ENCODE data around the gene AGMO.

Gene AGMO

DNA sequence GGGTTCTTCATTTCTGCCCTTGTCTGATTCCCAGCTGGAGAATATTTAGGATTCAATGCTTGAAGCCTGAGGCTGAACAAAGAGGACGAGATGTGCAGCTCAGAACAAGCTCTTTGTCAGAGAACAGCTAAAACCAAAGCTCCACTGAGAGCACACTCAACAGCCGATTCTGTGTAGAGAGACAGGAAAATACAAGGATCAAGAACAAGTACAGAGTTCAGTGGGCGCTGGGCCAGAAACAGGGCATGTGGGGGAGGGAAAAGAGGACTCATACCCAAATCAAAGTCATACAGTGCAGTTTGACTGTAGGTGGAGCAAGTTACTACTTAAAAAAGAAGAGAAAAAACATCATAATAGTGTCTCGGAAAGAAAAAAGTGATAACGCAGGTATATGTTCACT lies at the start of gene AGMO:
AGMO (minus strand) TSS at position 181 of the 400 bp plus-strand sequence.
- DNase-seq: no peak

DNA sequence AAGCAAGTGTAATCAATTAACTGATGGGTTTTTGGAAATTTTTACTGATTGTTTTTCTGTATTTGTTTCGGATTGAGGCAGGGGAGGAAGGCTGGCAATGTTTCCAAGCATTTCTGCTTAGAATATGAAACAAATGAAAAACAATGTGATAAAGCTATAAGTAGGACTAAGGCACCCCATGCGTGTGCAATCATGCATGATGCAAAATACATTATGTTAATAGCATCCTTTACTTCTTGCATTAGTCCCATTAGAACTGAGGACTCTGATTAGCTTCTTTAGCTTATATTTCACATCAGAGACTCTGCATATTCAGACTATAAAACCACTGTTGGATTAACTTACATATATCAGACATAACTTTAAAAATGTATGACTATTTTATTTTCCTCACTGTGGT lies 48.7 kb upstream of the AGMO start:
- DNase-seq: no peak

DNA sequence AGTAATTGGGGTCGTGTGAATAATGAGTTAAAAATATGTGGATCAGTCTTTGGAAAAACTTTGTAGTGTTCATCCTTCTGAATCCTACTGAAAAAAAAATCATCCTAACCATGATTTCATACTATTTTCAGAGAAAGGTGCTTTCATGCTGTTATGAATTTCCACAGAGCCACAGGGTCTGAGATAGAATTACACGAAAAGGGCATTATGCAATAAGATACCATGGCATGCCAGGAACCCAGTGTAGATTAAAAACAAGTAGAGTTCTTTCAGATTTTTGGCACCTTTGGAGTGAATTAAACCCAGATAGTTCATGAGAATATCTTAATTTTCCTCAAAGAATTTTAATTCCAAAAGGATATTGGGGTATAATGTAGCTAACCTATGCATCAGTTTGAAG lies 47.5 kb upstream of the AGMO start:
- DNase-seq: no peak

DNA sequence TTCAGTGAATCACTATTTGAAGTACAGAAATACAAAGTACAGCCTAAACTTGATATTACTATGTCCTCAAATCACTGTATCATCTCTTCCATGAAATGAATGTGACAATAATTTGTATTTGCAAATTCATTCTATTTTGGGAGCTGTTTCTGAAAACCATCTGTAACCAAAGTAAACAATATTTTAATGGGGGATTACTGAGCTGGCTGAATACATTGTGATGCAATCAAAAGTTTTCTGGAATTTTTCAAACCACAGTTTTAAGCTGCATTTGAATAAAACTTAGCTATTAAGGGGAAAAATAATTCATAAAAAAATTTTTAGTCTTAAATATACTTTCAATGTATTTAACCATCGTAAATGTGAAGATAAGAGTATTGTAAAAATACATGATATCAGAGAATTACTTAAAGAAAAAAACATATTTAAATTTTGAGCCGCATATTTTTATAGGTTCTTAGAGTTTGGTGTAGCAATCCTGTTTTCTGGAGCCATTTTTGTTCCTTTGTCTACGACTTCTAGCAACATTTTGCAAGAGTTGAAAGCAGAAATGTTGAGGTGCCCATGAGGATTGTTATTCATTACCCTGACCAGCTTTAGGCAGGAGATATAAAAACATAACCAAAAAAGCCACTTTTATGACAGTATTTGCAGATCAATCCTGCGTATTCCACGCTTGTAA lies 45.9 kb upstream of the AGMO start:
- no peak for DNase-seq

DNA sequence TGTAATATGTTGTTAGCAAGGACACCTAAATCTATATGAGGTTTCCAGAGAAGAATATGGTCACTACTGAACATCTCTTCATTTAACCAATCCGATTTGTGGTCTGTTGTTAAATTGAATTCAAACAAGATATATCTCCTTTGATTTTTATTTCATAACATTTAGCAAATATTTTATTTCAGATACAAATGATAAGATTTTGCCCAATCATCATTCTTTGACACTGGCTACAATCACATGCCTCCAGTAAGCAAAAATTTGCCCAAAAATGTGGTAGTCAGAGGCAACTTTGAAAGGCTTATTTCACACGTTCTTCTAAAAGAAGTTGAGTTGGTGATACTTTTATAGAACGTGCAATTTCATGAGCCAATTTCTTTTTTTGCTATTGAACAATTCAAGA lies 44.7 kb upstream of the AGMO start:
- DNase-seq: no peak

DNA sequence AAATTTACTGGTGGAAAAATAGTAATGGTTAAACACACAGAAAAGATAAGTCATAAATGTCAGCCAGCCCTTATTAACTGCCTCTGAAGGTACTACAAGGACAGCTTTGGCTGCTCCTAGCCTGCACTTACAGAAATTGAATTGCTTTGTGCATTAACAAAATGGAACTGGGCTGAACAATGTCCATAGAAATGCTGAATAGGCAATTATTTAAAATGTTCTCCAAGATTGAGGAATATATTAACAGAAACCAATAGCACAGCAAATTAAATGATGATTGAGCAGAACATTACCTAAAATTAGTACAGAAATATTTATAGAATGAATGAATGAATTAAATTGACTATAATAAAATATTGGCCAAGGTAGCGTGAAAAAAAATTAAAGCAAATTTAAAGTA lies 42.4 kb upstream of the AGMO start:
- no peak for DNase-seq

DNA sequence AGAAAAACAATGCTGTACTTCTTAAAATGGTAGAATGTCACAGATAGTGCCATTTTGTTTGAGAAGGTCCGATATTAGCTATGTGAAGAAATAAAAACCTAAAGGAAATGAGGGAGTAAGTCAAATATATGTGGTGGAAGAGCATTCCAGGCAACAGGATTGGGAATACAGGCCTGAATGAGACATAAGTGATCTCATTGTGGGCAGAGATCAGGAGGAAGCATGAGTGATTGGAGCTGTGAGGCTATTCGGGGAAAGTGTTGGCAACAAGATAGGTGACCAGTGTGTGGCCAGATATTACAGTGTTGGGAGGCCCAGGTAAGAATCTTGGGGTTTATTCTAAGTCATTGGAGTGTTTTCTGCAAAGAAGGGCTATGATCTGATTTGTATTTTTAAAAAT lies 41.3 kb upstream of the AGMO start:
- no peak for DNase-seq

DNA sequence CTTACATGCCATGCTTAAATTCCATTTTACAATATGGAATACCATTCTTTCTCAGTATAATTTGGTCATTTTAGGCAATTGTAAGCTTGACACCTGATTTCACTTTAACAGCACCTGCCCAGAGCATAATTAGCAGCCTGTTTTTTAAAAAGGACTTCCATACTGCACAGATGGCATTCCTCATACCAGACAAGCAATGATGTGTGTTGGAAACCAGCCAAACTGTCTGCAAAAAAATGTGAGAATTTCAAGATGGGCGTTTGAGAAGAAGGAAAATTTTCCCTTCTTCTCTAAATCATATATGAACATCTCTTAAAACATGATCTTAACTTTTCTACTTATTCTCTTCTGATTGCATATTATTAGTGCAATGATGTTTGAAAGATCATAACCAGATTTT lies 40.4 kb upstream of the AGMO start:
- DNase-seq: no peak

DNA sequence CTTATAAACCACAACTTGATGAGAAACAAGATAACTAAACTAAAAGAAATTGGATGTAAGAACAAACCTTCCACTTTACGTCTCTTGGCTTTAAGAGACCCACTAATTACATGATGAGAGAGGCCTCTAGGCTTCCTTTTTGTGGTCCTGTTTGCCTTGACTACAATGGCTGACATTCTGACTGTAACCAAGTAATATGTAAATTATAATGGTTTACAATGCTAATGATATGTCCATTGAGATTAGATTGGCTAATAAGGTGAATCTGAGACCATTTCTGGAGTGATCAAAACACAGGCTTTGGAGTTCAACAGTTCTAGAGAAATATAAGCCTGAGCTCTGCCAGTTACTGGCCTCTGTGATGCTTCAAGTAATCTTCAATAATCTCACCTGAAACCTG lies 39.4 kb upstream of the AGMO start:
- DNase-seq: no peak

DNA sequence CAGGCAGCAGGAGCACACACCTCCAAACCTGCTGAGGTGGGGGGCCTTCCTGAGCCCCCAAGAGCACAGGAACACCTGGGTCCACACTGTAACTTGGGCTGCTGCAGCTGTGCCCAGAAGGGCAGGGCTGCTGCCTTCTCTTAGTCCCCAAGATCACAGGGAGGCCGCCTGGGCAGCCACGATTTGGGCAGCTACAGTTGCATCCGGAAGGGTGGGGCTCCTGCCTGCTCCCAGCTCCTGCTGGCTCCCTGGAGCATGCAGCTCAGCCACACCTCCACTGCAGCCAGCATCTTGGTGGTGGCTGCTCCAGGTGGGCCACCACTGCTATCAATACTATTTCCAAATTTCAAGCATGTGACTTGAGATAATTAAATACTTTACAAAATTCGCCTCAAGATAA lies 38.5 kb upstream of the AGMO start:
- DNase-seq: no peak

DNA sequence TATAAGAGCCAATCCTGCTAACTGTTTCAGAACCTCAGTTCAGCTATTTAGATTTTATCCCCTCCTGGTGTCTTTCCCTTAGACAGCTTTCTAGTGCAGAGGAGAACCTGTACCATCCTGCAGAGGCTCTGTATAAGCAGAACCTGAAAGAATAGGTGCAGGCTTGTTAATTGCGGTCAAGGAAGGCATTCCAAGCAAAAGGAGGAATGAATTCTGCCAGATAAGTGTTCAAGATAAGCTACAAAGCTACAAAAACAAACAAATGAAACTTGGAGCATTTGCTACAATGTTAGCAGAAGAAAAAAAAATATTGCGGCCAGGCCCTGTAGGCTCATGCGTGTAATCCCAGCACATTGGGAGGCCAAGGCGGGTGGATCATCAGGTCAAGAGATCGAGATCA lies 32.6 kb upstream of the AGMO start:
- DNase-seq: no peak

DNA sequence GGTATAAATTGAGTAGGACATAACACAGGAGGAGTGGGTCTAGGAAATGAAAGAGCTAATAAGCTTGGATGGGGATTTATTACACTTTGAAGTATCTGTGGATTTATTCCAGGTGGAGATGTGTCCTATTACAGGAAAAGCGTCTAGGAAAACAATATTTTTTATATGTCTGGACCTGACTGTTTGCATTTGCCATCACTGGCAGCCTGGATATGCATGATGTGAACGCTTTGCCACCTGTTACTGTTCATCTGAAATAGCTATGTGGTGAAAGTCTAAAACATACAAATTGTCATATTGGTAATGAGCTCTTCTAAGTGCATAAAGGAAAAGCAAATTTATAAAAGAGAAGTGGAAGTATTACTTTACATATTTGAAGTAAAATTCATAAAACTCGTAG lies 31.6 kb upstream of the AGMO start:
- no peak for DNase-seq

DNA sequence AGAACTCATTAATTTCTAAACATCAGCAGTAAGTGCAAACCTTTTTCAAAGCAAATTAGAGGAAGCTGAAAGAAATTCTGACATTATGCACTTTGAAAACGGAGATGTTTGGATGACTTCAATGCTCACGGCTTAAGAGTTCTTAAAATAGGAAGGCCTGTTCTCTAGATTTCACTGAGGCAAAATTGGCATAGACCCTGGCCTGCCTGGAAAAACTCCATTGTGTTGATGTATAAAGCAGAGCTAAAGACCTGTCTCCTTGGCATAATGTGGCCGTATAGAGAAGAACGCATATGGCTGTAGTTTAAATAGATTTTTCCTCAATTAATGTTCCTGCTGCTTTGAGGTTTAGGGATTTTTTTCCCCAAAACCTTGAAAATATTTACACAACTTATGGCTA lies 24.5 kb upstream of the AGMO start:
- peak; percentile 84 for DNase-seq

DNA sequence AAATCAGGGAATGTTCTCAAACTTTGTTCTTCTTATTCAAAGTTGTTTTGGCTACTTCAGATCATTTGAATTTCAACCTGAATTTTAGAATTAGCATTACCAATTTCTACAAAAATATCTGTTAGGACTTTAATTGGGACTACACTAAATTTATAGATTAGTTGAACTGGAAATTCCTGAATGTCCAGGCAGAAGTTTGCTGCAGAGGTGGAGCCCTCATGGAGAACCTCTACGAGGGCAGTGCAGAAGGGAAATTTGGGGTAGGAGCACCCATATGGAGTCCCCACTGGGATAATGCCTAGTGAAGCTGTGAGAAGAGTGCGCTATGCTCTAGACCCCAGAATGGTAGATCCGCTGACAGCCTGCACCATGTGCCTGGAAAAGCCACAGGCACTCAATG lies 22.8 kb upstream of the AGMO start:
- DNase-seq: no peak

DNA sequence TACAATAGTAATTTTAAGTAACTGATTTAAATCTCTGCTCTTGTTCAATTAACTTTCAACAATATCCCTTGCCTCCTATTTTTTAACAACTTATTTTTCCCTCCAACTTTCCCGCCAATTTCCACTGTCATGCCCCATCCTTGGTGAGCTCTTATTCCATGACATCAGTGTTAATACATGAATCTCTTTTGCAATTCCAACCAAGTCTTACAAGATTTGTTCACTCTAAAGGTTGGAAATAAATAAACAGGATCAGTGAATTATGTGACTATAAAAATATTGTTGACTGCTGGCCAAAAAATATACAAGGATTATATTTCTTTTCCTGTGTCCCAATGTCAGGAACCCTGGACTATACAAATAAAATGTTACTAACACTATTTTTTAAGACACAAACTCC lies 21.0 kb upstream of the AGMO start:
- no peak for DNase-seq

DNA sequence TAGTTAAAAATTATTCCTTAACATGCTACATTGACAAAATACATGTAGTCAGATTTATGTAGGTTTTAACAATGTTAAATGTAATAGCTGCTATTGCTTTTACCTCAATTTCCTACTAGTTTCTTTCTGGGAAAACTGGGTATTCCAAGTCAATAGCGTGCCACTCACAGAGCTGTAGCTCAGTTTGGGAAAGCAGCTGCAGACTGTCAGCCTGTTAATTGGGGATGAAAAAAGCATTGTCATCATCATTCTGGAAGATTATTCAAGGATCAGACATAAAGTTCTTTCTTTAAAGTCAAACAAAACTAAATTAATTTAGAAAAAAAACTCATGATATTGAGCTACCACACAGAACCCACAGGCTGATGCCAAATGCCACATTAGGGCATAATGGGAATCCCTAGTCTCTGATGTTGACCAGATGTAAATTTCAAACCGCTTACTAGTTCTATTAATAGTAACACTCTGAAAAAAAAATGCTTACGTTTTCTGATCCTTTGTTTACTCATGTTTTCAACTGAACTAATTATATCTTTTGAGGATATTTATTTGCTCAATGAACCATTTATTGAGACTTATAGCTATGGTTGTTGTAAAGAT lies 19.6 kb upstream of the AGMO start:
- no peak for DNase-seq

DNA sequence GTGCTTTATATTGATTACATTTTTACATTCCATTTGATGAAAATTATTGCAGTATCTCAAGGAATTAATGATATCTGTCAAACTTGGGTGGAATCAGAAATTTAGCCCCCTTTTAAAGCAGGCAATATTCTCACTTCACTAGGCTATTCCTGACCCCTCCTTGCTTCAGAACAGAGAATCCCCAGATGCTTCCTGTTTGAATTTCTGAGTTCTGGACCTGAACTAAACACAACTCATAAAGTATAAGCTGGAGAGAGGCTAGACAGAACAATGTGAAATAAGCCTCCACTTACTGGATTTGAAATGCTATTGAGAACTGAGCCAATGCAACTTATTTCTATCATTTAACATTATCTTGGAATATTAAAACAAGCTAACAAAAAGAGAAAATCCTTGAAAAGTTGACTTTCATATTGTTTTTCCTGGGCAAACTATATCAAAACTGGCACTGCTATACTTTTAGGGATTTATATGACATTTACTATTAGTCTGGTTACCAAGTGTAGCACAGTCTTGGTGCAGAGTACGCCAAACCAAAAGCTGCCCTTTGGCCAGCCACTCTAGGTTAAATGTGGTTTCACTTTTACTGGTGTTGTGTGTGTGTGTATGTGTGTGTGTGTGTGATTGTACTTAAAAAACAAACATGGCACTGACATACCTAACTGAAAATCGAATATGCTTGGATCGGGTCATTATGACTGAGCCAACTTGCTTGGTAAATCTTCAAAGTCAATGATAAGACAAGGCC lies 19.0 kb upstream of the AGMO start:
- DNase-seq: no peak

DNA sequence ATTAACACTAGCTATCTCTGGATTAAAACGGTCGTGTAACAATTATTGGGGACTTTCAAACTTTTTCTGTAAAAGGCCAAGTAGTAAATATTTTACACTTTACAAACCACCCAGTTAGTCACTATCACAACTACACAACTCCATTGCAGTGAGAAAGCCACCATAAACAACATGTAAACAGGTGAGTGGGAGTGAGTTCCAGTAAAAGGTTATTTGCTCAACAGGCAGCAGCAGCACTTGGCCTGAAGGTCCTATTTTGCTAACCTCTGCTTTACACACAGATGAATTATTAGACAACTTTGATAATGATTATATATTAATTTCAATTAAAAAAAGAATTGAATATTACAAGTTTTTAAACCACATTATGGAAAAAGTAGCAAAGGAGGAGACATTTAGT lies 15.8 kb upstream of the AGMO start:
- DNase-seq: no peak

DNA sequence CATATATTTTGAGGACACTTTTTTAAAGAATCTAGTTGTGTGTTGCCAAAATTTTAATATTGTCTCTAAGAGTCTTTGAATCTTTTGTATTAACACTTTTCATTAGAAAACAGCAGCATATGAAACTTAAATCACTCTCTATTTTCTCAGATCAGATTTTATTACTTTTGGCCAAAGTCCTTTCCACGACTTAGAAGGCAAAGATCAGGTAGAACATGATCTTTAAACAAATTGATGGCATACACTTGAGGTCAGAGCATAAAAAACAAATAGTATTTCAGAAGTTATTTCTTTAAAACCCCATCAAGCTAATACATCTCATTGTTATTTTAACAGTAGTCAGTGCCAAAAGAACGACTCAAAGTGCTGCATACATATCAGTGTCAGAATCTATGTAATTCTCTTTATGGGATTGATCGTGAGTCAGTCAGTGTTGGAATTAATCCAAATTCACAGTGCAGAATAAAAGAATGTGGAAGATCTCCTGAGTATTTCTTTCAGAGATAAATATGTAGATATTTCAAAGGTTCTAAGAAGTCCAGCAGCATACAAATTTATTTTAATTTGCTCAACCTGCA lies 9.6 kb upstream of the AGMO start:
- DNase-seq: no peak

DNA sequence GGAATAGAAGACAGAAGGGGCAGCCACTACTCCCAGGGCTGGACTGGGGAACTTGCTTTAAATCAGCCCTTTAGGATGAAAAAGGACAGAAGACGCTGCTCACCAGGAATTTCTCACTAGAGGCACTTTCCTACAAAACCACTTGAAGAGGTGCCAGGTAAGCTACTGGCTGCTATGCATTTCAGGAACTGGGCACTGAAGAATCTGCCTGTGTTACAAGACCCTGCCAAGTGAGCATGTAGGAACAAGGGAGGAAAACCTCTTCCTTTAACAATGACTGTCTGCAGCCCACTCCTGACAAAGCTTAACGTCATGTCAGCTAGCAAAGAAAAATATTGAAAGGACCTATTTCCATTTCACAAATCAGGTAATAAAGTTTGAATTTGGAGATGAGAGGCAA lies 5.8 kb upstream of the AGMO start:
- DNase-seq: no peak

DNA sequence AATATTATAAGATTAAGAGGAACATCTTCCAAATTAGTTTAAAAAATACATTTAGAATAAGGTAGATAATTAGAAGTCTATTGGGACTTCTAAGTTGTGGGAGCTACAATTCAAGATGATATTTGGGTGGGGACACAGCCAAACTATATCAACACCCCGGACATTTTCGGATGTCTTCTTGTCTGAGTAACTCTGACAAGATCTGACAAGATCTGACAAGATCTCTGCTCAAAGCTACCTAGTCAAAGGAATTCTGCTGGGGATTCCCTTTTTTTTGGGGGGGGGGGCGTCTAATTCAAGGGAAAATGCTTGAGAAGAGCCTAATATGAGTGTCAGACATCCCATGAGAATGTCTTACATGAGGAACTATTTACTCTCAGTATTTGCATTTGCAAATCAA lies 5.2 kb upstream of the AGMO start:
- DNase-seq: no peak

DNA sequence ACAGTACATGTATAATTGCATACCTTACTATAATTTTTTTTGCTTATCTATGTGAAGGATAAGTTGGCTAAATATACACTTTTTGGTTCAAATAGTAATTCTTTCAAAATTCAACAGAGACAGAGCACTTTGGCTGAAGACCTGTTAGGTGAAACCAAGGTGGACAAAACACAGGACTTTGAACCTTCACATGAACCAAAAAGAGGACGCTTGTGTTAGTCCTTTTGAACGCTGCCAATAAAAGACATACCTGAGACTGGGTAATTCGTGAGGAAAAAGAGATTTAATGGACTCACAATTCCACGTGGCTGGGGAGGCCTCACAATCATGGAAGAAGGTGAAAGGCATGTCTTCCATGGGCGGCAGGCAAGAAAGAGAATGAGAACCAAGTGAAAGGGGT lies 4.7 kb upstream of the AGMO start:
- DNase-seq: no peak

DNA sequence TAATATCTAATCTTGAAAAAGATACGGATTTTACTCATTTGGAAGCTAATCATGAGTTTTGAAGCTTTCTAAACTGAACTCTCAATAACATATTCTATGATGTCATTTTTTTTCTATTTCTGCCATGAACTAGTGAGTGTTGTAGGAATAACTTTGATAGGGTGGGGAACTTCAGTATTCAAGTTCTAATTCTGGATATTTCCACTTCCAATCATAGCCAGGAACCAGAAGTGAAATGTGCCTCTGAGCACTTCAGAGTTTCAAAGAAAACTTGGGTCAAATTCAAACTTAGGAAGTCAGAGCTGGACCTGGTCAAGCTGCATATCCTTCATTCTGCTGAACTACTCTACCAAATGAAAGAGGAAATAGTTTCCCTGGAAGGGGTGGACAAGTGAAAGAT lies 847 bp downstream of the AGMO start:
- no peak for DNase-seq

DNA sequence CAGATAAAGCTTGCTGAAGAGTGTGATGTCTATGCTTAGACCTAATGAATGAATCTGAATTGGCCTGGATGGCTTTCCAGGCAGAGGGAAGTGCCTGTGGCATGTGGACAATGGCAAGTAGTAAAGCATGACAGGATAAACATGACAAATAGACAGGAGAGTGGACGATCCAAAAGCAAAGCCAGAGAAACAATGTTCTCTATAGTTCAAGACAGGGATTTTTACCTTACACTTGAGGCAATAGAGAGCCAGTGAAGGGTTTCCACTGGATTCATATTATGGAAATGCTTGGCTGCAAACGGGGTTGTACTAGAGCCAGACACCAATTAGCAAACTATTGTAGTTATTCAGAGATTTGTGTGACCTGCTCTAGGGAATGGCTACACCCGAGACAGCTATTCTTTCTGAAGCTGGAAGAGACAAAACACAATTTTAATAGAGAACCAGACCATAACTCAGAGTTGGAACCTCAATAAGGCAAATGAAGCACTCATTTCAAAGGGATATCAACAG lies 2.3 kb downstream of the AGMO start:
- no peak for DNase-seq

Data from right hindlimb (tissue), 1 donor.